GM19463 (cell line): ENCODE data around the gene MAGEF1.

ENCODE experiments used
- ATAC-seq: cut with Tn5 transposase; IDR thresholded peaks from one replicate; pipeline ENCODE4 v1.9.1; 2021; ENCODE audit warnings: mild to moderate bottlenecking, moderate library complexity; ENCODE audit not compliant: unreplicated experiment

Gene MAGEF1

GRCh38 chr3:184693011-184693975 is 18.6 kb downstream of the MAGEF1 start:
- ATAC-seq, result no peak

GRCh38 chr3:184691397-184692231 is 20.2 kb downstream of the MAGEF1 start:
- ATAC-seq, result no peak

- ATAC-seq, result no peak
These were observed 21.5 kb downstream of the MAGEF1 start for GRCh38 chr3:184690192-184690883.

- ATAC-seq, result no peak
These were observed 23.0 kb downstream of the MAGEF1 start for GRCh38 chr3:184688882-184689271.

GRCh38 chr3:184688251-184688881 is 23.5 kb downstream of the MAGEF1 start:
- no peak for ATAC-seq

GRCh38 chr3:184687363-184688015 is 24.4 kb downstream of the MAGEF1 start:
- no peak for ATAC-seq

GRCh38 chr3:184685646-184686045 is 26.2 kb downstream of the MAGEF1 start:
- no peak for ATAC-seq

- ATAC-seq, result no peak
These were observed 26.8 kb downstream of the MAGEF1 start for GRCh38 chr3:184685055-184685454.

GRCh38 chr3:184683900-184684560 is 27.8 kb downstream of the MAGEF1 start:
- no peak for ATAC-seq

GRCh38 chr3:184683234-184683633 is 28.6 kb downstream of the MAGEF1 start:
- ATAC-seq, result no peak

GRCh38 chr3:184682671-184683070 is 29.2 kb downstream of the MAGEF1 start:
- ATAC-seq, result no peak

GRCh38 chr3:184680385-184681345 is 31.2 kb downstream of the MAGEF1 start:
- no peak for ATAC-seq

- ATAC-seq, result no peak
These were observed 32.6 kb downstream of the MAGEF1 start for GRCh38 chr3:184679056-184679816.

GRCh38 chr3:184678317-184679055 is 33.4 kb downstream of the MAGEF1 start:
- no peak for ATAC-seq

- ATAC-seq, result no peak
These were observed 34.2 kb downstream of the MAGEF1 start for GRCh38 chr3:184677344-184678316.

- ATAC-seq, result no peak
These were observed 34.9 kb downstream of the MAGEF1 start for GRCh38 chr3:184676927-184677326.
